A673 (cell line): ENCODE measurements around the gene PCED1B.

Experiments used
- CTCF ChIP-seq: fragments of 300-800, 200-600 bp; sonication (generic); conservative IDR thresholded peaks from 2 replicates; pipeline ENCODE4 v1.5.1; 2017; ENCODE audit warnings: low read depth, mild to moderate bottlenecking, antibody characterized with exemption, low read length, moderate library complexity, mixed read lengths
- EZH2 ChIP-seq: fragments of 200-600 bp; sonication (generic); IDR thresholded peaks from 2 replicates; pipeline ENCODE4 v1.6.1; 2017; ENCODE audit warnings: borderline replicate concordance, low read depth, mild to moderate bottlenecking, mixed read lengths, antibody characterized with exemption, low read length; ENCODE audit not compliant: poor library complexity, severe bottlenecking

- TF ChIP-seq CTCF = no peak
- TF ChIP-seq EZH2 = no peak
These were observed 10.9 kb upstream of the PCED1B start for GRCh38 chr12:47068539-47068938.
